ENCODE measurements around the gene GABRR3.

GABRR3 gene

DNA sequence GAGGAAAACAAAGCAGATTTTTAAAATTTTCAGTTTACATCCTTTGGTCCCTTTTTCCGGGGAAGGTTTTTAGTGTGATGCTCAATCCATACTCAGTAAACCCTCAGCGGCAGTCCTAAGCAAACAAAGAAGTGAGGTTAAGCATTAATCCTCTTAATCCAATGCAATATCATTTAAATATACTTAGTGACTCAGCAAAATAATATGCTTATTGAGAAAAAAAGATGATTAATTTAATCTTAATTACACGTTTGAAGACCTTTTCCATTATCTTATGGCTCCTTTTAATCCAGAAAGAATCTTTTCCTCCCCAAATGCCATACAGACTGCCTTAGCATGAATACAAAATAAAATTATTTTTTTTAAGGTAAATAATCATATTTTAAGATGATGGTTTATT is at the start of gene GABRR3:
TSS of gene GABRR3 (minus strand) at position 108 of the 400 bp plus-strand sequence. CDS start 328 bp downstream, outside the sequence.
- H3K4me3 ChIP-seq (ENCODE audit: low read length), result no peak within 1 kb of the TSS
- TF ChIP-seq CTCF (conservative IDR thresholded peaks at IDR 0.05; ENCODE audit: low read length), result no peak
- no peak for DNase-seq (ENCODE audit: low read depth)

DNA sequence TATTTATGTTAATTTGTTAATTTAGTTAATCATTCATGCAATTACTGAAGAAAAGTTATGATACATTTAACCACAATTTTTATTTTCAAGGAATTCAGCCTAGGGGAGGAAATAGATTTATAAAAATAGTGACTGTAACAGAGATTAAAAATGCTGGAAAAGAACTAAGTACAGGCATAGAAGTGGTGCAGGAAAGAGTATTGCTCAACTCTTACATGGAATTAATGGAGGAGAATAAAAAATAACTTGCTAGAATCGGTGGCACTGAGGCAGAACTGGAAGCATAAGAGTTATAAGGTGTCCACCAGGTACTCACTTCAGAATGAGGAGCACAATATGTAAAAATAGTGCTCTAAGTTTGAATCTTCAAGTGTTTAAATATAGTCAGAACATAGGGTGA is 38.4 kb upstream of the GABRR3 start:
- no peak overlapping the region for H3K4me3 ChIP-seq (ENCODE audit: low read length)
- TF ChIP-seq CTCF (conservative IDR thresholded peaks at IDR 0.05; ENCODE audit: low read length), result no peak
- DNase-seq (ENCODE audit: low read depth), result no peak

DNA sequence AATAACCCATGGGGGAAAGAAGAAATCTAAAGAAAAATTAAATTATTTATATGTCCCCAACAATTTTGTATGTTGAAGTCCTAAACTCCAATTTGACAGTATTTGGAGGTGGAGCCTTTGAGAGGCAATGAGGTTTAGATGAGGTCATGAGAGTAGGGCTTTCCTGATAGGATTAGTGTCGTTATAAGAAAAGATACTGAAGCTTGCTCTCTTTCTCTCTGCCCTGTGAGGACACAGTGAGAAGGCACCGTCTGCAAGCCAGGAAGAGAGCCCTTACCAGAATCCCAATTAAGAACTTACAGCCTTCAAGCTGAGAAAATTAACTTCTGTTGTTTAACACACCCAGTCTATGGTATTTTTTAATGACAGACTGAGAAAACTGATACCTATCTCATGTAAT is 35.7 kb upstream of the GABRR3 start:
- H3K4me3 ChIP-seq (ENCODE audit: low read length), result no peak overlapping the region
- DNase-seq (ENCODE audit: low read depth), result no peak
- TF ChIP-seq CTCF (conservative IDR thresholded peaks at IDR 0.05; ENCODE audit: low read length), result no peak

DNA sequence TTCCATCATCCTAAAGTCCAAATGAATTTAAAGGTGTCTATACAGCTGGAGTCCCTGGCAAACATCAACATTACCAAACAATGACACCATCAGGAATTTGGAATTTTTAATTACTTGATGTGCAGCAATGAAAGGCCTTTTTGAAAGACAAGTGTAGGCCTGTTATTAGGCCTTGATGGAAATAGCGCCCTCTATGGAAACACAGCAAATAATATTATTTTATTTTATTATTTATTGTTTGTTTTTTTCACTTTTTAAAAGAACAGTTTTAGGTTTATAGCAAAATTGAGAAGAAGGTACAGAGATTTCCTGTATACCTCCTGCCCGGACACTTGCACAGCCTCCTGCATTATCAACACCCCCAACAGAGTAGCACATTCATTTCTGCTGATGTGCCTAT is 33.7 kb upstream of the GABRR3 start:
- no peak; the same call in 1 of the 2 replicates for TF ChIP-seq CTCF (conservative IDR thresholded peaks at IDR 0.05; ENCODE audit: low read length)
- no peak for DNase-seq (ENCODE audit: low read depth)
- no peak overlapping the region for H3K4me3 ChIP-seq (ENCODE audit: low read length)

DNA sequence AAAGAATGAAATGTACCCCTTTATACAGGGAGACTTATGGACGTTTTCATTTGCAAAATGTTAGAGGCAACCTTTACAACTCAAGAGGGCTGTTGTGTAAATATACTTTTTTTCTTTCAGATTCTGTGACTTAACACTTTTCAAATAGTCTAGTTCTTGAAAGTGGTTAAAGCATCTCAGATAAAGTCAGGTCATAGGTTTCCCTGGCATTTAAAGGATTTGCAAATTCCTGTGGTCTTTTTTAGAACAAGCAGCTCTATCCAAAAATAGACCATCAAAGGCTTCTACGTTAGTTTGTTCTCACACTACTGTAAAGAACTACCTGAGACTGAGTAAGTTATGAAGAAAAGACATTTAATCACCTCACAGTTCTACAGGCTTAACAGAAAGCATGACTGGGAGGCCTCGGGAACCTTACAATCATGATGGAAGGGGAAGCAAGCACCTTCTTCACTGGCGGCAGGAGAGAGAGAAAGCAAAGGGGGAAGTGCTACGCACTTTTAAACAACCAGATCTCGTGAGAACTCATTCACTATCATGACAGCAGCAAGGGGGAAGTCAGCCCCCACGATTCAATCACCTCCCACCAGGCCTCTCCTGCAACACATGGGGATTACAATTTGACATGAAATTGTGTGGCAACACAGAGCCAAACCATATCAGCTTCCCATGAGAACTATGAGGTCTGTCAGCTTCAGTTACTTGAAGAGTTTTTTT is 23.3 kb upstream of the GABRR3 start:
- no peak for DNase-seq (ENCODE audit: low read depth)
- H3K4me3 ChIP-seq (ENCODE audit: low read length), result no peak overlapping the region
- TF ChIP-seq CTCF (conservative IDR thresholded peaks at IDR 0.05; ENCODE audit: low read length), result no peak

DNA sequence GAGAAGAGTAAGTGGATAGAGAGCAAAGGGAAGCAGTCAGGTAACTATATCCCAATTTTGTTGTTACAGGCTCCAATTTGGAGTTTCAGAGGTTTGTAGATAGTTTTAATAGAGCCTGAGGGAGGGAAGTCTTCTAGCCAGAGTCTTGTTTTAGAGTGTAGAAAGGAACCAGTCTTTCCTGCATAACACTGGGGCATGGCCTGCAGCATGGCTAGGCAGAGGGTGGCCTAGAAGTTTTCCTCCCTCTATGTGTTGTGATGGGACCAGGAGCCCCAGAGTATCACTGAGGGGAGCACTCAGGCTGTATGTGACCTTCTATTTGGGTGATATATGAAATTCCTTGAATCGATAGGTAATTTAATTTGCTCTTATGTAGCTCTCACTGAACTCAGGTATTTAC is 22.5 kb upstream of the GABRR3 start:
- no peak overlapping the region for H3K4me3 ChIP-seq (ENCODE audit: low read length)
- no peak for TF ChIP-seq CTCF (conservative IDR thresholded peaks at IDR 0.05; ENCODE audit: low read length)
- no peak for DNase-seq (ENCODE audit: low read depth)

GRCh38 chr3:98056035-98056434 is 20.9 kb upstream of the GABRR3 start:
- no peak for TF ChIP-seq CTCF (conservative IDR thresholded peaks at IDR 0.05; ENCODE audit: low read length)
- H3K4me3 ChIP-seq (ENCODE audit: low read length), result no peak overlapping the region
- DNase-seq (ENCODE audit: low read depth), result no peak
